ENCODE data around the gene TMEM184B. TPM values are rescaled to one million over a fixed set of nuclear protein-coding genes. Genes with fewer than 3 reads are reported as not detected.

The TMEM184B gene
- total RNA-seq, 2 donors from 2014 or later, result 76.0 to 137 TPM

DNA sequence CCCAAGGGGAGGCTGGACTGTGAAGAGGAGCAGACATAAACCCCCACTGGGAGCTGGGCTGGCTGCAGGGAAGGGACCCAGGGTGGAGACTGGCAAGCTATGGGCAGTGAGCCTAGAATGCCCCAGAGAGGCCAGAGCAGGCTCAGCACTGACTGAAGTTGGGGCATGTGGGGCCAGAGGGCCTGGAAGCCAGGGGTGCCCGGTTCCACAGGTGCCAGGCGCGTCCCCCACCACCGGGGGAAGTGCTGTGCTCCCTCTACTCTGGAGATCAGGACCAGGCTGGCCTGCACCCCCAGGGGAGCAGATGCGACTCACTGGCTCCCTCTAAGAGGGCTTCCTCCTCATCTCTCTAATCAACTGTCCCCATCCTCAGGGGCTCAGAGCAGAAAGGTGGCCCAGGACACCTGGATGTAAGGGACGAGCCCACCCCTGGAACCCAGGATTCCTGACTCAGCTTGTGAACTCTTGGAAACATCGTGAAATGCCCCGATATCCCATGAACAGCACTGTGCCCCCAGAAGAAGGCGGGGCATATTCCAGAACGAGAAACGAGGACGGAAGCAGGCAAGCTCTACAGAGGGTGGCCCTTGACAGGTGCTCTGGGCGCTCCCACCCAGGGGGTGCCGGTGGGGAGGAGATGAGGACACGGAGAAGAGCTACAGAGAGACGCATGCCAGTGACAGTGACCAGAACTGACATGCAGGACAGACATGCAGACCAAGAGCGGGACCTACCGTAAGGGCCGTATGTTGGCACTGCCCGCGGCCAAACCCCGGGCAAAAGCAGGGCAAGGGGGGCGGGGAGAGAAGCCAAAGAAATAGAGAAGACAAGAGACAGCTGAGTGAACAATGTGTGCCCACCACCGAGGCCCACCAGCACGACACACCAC, 50.7 kb downstream of the TMEM184B start:
- DNase-seq (ENCODE audit: low spot score), result no peak
- WGBS, result 81% methylated on average over 25 of the region's 25 CpGs
- peaks cover 0 to 11% of the 10 kb centered on the region in 2 donors for H3K36me3 ChIP-seq
- H3K4me3 ChIP-seq, result no peak overlapping the region
- peak overlapping the region; percentile 23 to 59 for H3K27ac ChIP-seq
- H3K27me3 ChIP-seq (replicated peaks; ENCODE audit: insufficient read depth), result no peaks in the 10 kb centered on the region
- TF ChIP-seq, protein P1, sequence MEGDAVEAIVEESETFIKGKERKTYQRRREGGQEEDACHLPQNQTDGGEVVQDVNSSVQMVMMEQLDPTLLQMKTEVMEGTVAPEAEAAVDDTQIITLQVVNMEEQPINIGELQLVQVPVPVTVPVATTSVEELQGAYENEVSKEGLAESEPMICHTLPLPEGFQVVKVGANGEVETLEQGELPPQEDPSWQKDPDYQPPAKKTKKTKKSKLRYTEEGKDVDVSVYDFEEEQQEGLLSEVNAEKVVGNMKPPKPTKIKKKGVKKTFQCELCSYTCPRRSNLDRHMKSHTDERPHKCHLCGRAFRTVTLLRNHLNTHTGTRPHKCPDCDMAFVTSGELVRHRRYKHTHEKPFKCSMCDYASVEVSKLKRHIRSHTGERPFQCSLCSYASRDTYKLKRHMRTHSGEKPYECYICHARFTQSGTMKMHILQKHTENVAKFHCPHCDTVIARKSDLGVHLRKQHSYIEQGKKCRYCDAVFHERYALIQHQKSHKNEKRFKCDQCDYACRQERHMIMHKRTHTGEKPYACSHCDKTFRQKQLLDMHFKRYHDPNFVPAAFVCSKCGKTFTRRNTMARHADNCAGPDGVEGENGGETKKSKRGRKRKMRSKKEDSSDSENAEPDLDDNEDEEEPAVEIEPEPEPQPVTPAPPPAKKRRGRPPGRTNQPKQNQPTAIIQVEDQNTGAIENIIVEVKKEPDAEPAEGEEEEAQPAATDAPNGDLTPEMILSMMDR (IDR thresholded peaks at IDR 0.05), result no peak
- TF ChIP-seq POLR2A (IDR thresholded peaks at IDR 0.05), result no peak
- TF ChIP-seq POLR2AphosphoS5 (IDR thresholded peaks at IDR 0.05), result no peak
- H3K9me3 ChIP-seq, result no peaks in the 10 kb centered on the region
- H3K4me1 ChIP-seq (replicated peaks), result no peaks in the 10 kb centered on the region
- intact Hi-C loops (cut with DNase I), result loop anchor here (10.0 kb wide), 1 partner anchor 107 kb away; the partner anchor contains the start of gene BAIAP2L2

DNA sequence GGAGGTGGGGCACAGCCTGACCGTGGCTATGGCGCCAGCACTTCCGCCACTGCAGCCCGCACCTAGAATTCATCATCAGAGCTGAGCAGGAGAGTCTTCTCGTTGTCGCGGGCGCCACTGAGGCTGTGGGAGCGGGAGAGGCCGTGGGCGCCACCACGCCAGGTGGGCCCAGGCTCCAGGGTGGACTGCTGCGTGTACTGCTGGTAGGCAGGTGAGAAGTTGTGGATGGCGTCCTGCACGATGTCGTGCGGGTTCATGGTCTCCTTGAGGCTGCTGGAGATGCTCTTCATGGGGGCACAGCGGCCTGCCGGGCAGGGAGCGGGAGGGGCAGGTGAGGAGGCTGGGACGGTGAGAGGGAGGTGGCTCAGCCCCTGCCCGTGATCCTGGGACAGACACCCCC, 51.4 kb downstream of the TMEM184B start:
- Histone ChIP-seq H3K36me3 (peaks cover 0 to 11% of the 10 kb centered on the region in 2 donors), H3K27ac (no peak overlapping the region)

DNA sequence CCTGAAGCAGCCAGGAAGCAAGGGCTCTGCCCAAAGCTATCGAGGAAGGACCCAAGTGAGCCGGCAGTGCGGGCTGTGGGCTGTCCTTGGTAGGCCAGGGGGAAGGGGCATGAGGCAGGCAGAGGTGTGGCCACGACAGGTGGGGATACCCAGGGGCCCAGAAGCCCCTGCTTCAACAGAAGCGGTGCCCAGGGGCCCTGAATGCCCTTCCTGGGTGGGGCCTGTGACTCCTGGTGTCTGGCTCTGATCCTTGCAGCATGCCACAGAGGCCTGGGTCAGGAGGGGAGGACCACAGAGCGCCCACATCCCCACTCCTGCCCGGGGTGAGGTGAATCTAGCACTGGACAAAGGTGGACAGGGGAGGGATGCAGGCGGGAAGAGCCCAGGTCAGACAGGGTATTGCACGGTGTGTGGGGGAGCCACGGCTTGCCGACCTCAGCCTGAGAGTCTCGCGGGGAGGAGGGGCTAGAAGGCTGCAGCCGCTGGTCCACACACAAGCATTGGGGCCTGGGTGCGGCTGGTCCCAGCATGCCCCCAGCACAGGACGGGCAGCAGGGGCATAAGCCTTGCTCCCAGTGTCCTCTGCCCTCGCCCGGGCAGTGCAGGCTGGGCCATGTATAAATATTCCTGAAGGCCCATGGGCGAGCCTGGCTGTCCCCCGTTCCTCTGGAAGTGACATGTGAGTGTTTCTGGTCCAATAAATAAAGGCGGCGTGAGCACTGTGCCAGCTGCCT, 52.0 kb downstream of the TMEM184B start:
- Histone ChIP-seq H3K36me3 (peaks cover 0 to 11% of the 10 kb centered on the region in 2 donors), H3K27ac (peak overlapping the region; percentile 73 to 83), H3K27me3 (replicated peaks; ENCODE audit: insufficient read depth) (no peaks in the 10 kb centered on the region), H3K4me3 (no peak overlapping the region), H3K4me1 (replicated peaks) (no peaks in the 10 kb centered on the region), H3K9me3 (no peaks in the 10 kb centered on the region)
- intact Hi-C loops (cut with DNase I), result loop anchor here (10.0 kb wide), 1 partner anchor 106 kb away; the partner anchor contains the start of gene BAIAP2L2
- no peak for TF ChIP-seq POLR2A (IDR thresholded peaks at IDR 0.05)
- TF ChIP-seq, protein P1 (IDR thresholded peaks at IDR 0.05), result no peak
- no peak for TF ChIP-seq POLR2AphosphoS5 (IDR thresholded peaks at IDR 0.05)
- 86% methylated on average over 22 of the region's 22 CpGs for WGBS
- no peak for DNase-seq (ENCODE audit: low spot score)

More for the DNA sequence above, 51.4 kb downstream of the TMEM184B start:
- Histone ChIP-seq H3K27me3 (replicated peaks; ENCODE audit: insufficient read depth) (no peaks in the 10 kb centered on the region), H3K9me3 (no peaks in the 10 kb centered on the region), H3K4me3 (no peak overlapping the region), H3K4me1 (replicated peaks) (no peaks in the 10 kb centered on the region)
- no peak for TF ChIP-seq POLR2AphosphoS5 (IDR thresholded peaks at IDR 0.05)
- TF ChIP-seq POLR2A (IDR thresholded peaks at IDR 0.05), result no peak
- TF ChIP-seq, protein P1 (IDR thresholded peaks at IDR 0.05), result no peak
- WGBS, result 94% methylated on average over 22 of the region's 22 CpGs
- DNase-seq (ENCODE audit: low spot score), result no peak
- intact Hi-C loops (cut with DNase I), result loop anchor here (10.0 kb wide), 1 partner anchor 107 kb away; the partner anchor contains the start of gene BAIAP2L2

DNA sequence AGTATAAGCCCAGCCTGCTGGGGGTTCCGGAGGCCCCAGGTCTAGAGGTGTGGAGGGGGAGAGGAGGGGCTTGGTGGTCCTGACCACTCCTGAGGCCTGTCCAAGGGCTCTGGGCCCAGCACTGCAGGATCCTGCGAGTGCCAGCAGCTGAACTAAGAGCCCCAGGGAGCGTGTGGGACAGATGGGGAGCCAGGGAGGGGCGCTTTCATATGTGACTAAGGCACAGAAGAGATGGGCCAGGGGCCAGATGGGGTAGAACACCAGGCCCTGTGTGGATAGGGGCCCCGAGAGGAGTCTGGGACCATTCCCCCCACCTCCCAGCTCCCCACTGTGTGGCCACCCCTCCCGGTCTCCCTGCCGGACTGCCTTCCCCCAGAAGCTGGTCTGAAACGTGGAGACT, 52.6 kb downstream of the TMEM184B start:
- intact Hi-C loops (cut with DNase I), result loop anchor here (10.0 kb wide), 1 partner anchor 105 kb away; the partner anchor contains the start of gene BAIAP2L2
- Histone ChIP-seq H3K27ac (peak overlapping the region; percentile 73 to 83), H3K9me3 (no peaks in the 10 kb centered on the region), H3K36me3 (peaks cover 0 to 10% of the 10 kb centered on the region in 2 donors), H3K4me3 (no peak overlapping the region), H3K4me1 (replicated peaks) (no peaks in the 10 kb centered on the region), H3K27me3 (replicated peaks; ENCODE audit: insufficient read depth) (no peaks in the 10 kb centered on the region)
- no peak for DNase-seq (ENCODE audit: low spot score)
- TF ChIP-seq POLR2A (IDR thresholded peaks at IDR 0.05) (no peak), POLR2AphosphoS5 (IDR thresholded peaks at IDR 0.05) (no peak)
- TF ChIP-seq, protein P1 (IDR thresholded peaks at IDR 0.05), result no peak
- 56% methylated on average over 8 of the region's 8 CpGs for WGBS

All from prostate gland (tissue), 2 donors.